ENCODE measurements around the gene CTSD.

DNA sequence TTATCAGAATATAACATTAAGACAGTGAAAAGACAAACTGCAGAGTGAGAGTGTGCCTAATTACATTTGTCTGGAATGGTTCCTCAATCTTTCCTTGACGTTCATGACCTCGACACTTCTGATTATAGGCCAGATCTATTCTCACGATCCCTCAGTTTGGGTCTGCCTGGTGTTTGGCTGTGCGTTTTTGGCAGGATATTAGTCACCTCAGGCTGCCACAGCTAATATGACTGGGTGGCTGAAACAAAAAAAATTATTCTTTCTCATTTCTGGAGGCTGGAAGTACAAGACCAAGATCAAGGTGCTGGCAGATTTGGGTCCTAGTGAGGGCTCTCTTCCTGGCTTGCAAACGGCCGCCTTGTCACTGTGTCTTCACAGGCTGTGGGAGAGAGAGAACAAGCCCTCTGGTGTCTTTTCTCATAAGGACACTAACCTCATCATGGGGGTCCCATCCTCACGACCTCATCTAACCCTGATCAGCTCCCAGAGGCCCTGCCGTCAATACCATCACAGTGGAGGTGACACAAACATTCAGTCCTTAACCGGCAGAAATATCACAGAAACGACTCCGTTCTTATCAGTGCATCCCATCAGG lies 36.5 kb downstream of the CTSD start:
- no peak for TF ChIP-seq CTCF (IDR thresholded peaks at IDR 0.05; ENCODE audit: poor library complexity, severe bottlenecking)
- TF ChIP-seq EZH2 (IDR thresholded peaks at IDR 0.05; ENCODE audit: borderline replicate concordance, insufficient read depth, low read length, poor library complexity, severe bottlenecking): no peak
- TF ChIP-seq, protein P1, sequence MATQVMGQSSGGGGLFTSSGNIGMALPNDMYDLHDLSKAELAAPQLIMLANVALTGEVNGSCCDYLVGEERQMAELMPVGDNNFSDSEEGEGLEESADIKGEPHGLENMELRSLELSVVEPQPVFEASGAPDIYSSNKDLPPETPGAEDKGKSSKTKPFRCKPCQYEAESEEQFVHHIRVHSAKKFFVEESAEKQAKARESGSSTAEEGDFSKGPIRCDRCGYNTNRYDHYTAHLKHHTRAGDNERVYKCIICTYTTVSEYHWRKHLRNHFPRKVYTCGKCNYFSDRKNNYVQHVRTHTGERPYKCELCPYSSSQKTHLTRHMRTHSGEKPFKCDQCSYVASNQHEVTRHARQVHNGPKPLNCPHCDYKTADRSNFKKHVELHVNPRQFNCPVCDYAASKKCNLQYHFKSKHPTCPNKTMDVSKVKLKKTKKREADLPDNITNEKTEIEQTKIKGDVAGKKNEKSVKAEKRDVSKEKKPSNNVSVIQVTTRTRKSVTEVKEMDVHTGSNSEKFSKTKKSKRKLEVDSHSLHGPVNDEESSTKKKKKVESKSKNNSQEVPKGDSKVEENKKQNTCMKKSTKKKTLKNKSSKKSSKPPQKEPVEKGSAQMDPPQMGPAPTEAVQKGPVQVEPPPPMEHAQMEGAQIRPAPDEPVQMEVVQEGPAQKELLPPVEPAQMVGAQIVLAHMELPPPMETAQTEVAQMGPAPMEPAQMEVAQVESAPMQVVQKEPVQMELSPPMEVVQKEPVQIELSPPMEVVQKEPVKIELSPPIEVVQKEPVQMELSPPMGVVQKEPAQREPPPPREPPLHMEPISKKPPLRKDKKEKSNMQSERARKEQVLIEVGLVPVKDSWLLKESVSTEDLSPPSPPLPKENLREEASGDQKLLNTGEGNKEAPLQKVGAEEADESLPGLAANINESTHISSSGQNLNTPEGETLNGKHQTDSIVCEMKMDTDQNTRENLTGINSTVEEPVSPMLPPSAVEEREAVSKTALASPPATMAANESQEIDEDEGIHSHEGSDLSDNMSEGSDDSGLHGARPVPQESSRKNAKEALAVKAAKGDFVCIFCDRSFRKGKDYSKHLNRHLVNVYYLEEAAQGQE (IDR thresholded peaks at IDR 0.05; ENCODE audit: borderline replicate concordance): no peak
- no peak for TF ChIP-seq RAD21 (conservative IDR thresholded peaks at IDR 0.05)
- TF ChIP-seq TAF1 (IDR thresholded peaks at IDR 0.05; ENCODE audit: low read depth): no peak
- no peak for TF ChIP-seq SMC3 (conservative IDR thresholded peaks at IDR 0.05; ENCODE audit: poor library complexity)
- no peak for TF ChIP-seq EP300 (conservative IDR thresholded peaks at IDR 0.05; ENCODE audit: poor library complexity, severe bottlenecking)

Measured in neural cell (in vitro differentiated cells).